Mucosa of descending colon (tissue), 3 donors: ENCODE results near the gene RALGAPB. TPM values are rescaled to one million over a fixed set of nuclear protein-coding genes. Genes with fewer than 3 reads are reported as not detected.

Experiments
- ATAC-seq: fragments of 200-7000 bp; cut with Tn5 transposase; one replicate; pipeline ENCODE4 v1.9.1; 2020; ENCODE audit warnings: mild to moderate bottlenecking, moderate library complexity
- DNase-seq, 3 donors: peaks; one replicate each; pipeline ENCODE4 v3.0.0-alpha.2; 2020
- H3K36me3 ChIP-seq: fragments of 200-600 bp; one replicate; pipeline ENCODE4 v1.8.0; 2021; ENCODE audit warnings: low read depth, mild to moderate bottlenecking
- H3K4me1 ChIP-seq: fragments of 200-600 bp; one replicate; pipeline ENCODE4 v1.8.0; 2021; ENCODE audit warnings: low read depth, mild to moderate bottlenecking
- H3K4me3 ChIP-seq: fragments of 200-600 bp; one replicate; pipeline ENCODE4 v1.8.0; 2021; ENCODE audit warnings: mild to moderate bottlenecking
- H3K9me3 ChIP-seq: fragments of 200-600 bp; one replicate; pipeline ENCODE4 v1.8.0; 2021; ENCODE audit warnings: mild to moderate bottlenecking
- CTCF ChIP-seq: fragments of 200-600 bp; IDR thresholded peaks from one replicate; pipeline ENCODE4 v1.8.0; 2022; ENCODE audit warnings: antibody characterized with exemption, mild to moderate bottlenecking
- intact Hi-C, 2 donors: fragments of 100-400 bp; cut with DNase I in 1 of 2; cut with micrococcal nuclease in 1 of 2; formaldehyde crosslinking; loops; one replicate each; pipeline versions ENCODE4 v1.11.0 to v1.11.1; 2022; cut with DNase I, micrococcal nuclease
- total RNA-seq, 3 donors: library from RNA; stranded (reverse); fragmentation: NEBNext Ultra II Directional in 2 of 3; extraction: Animal tissue kit (Norgen Biotek cat#: 25700) in 2 of 3; gene quantifications; one replicate each; pipeline versions ENCODE4 v1.2.1 to v1.2.4, GENCODE V29; 2021 to 2023
- donor health status: DM: no; HTN: no; CAD: no; lungs with moderate emphysema.
- donor health status: DM: no; HTN: no; CAD: no.
- donor health status: DM: no; HTN: yes; CAD: no.

RALGAPB gene
- total RNA-seq, 3 donors from 2014 or later: 37.7 to 44.1 (median 43.0) TPM

GRCh38 chr20:38585404-38586180 lies 112.9 kb downstream of the RALGAPB start:
- H3K36me3 ChIP-seq: no peaks in the 10 kb centered on the region
- intact Hi-C loops: no loop called here
- H3K4me3 ChIP-seq: no peak overlapping the region
- ATAC-seq (no peak), DNase-seq (no peak)
- TF ChIP-seq CTCF: no peak
- H3K9me3 ChIP-seq: no peaks in the 10 kb centered on the region
- no peaks in the 10 kb centered on the region for H3K4me1 ChIP-seq

GRCh38 chr20:38586181-38586525 lies 113.5 kb downstream of the RALGAPB start:
- no peaks in the 10 kb centered on the region for H3K36me3 ChIP-seq
- DNase-seq (no peak), ATAC-seq (no peak)
- no peaks in the 10 kb centered on the region for H3K4me1 ChIP-seq
- TF ChIP-seq CTCF: no peak
- H3K4me3 ChIP-seq: no peak overlapping the region
- intact Hi-C loops: no loop called here
- H3K9me3 ChIP-seq: no peaks in the 10 kb centered on the region

GRCh38 chr20:38588303-38588702 lies 115.7 kb downstream of the RALGAPB start:
- Histone ChIP-seq H3K4me1 (no peaks in the 10 kb centered on the region), H3K4me3 (no peak overlapping the region), H3K36me3 (no peaks in the 10 kb centered on the region), H3K9me3 (no peaks in the 10 kb centered on the region)
- intact Hi-C loops: no loop called here
- no peak for TF ChIP-seq CTCF
- ATAC-seq (no peak), DNase-seq (no peak)

GRCh38 chr20:38589351-38589750 lies 116.7 kb downstream of the RALGAPB start:
- intact Hi-C loops: no loop called here
- Histone ChIP-seq H3K4me1 (no peaks in the 10 kb centered on the region), H3K9me3 (no peaks in the 10 kb centered on the region), H3K36me3 (no peaks in the 10 kb centered on the region), H3K4me3 (no peak overlapping the region)
- no peak for ATAC-seq
- DNase-seq: no peak
- no peak for TF ChIP-seq CTCF

- no peak for TF ChIP-seq CTCF
- DNase-seq (no peak), ATAC-seq (no peak)
- Histone ChIP-seq H3K4me1 (no peaks in the 10 kb centered on the region), H3K4me3 (no peak overlapping the region), H3K36me3 (no peaks in the 10 kb centered on the region), H3K9me3 (no peaks in the 10 kb centered on the region)
- intact Hi-C loops: no loop called here
Measured at GRCh38 chr20:38589967-38590675, 117.5 kb downstream of the RALGAPB start.
